NB4 (cell line): Measurements from ENCODE around the gene PCBP4.

Experiments
- DNase-seq: peaks from one replicate; pipeline ENCODE4 v3.0.0; 2010; ENCODE audit warnings: low read depth
- H3K4me3 ChIP-seq: one replicate; pipeline ENCODE4 v1.5.1; 2011; ENCODE audit warnings: mild to moderate bottlenecking, low read depth, low read length, moderate library complexity
- CTCF ChIP-seq: IDR thresholded peaks from one replicate; pipeline ENCODE4 v1.5.1; 2012; ENCODE audit warnings: low read depth, low read length
- MAX ChIP-seq: IDR thresholded peaks from 2 replicates; pipeline ENCODE4 v1.6.1; 2011; ENCODE audit warnings: low read depth, low read length
- MYC ChIP-seq: IDR thresholded peaks from 2 replicates; pipeline ENCODE4 v1.6.1; 2011; ENCODE audit warnings: low read depth, low read length
- POLR2A ChIP-seq: IDR thresholded peaks from 2 replicates; pipeline ENCODE4 v1.6.1; 2011; ENCODE audit warnings: mild to moderate bottlenecking; ENCODE audit not compliant: insufficient read length; ENCODE audit errors: extremely low read depth

PCBP4 gene

GRCh38 chr3:51985063-51985462 lies 17.8 kb upstream of the PCBP4 start:
- no peak for DNase-seq
- H3K4me3 ChIP-seq: no peak overlapping the region
- no peak for TF ChIP-seq MYC
- no peak for TF ChIP-seq POLR2A
- TF ChIP-seq MAX: no peak
- TF ChIP-seq CTCF: no peak

- DNase-seq: no peak
- peak overlapping the region; percentile 80 for H3K4me3 ChIP-seq
- TF ChIP-seq POLR2A: no peak
- no peak for TF ChIP-seq MYC
- no peak for TF ChIP-seq MAX
- no peak for TF ChIP-seq CTCF
These were observed 17.0 kb upstream of the PCBP4 start for GRCh38 chr3:51984269-51984647.

- no peak for DNase-seq
- TF ChIP-seq CTCF: no peak
- H3K4me3 ChIP-seq: peak overlapping the region; percentile 80
These were observed 16.5 kb upstream of the PCBP4 start for GRCh38 chr3:51983578-51984268.

GRCh38 chr3:51982838-51983577 lies 15.8 kb upstream of the PCBP4 start, which contains the start of gene ACY1:
Gene ACY1 (plus strand): TSS chr3:51983535. CDS start chr3:51984065, 530 bp downstream.
- TF ChIP-seq POLR2A (peak; percentile 82), MAX (peak; percentile 98), CTCF (no peak), MYC (peak; percentile 97)
- H3K4me3 ChIP-seq: peak within 1 kb of the TSS; percentile 80
- DNase-seq: peak; percentile 95

- DNase-seq: peak; percentile 78
- H3K4me3 ChIP-seq: peak overlapping the region; percentile 75
- TF ChIP-seq MYC (no peak), CTCF (peak; percentile 54), MAX (no peak; the same call in 1 of the 2 replicates), POLR2A (no peak)
These were observed 15.1 kb upstream of the PCBP4 start for GRCh38 chr3:51982352-51982837.
